ENCODE measurements around the gene EXPH5.
"Not testable (repeated sequence)": the region's sequence is repeated elsewhere in the genome, so short reads cannot be mapped to it uniquely, and the experiment has no call there.

EXPH5 gene

GRCh38 chr11:108609682-108610081 is 16.1 kb upstream of the EXPH5 start:
- Histone ChIP-seq H3K4me3 (ENCODE audit: low read depth, low read length) (no peak overlapping the region), H3K27ac (no peak overlapping the region), H3K36me3 (replicated peaks) (no peaks in the 10 kb centered on the region), H3K27me3 (replicated peaks) (no peaks in the 10 kb centered on the region)
- in situ Hi-C loops (cut with HindIII; ENCODE audit: low pct_ligation_motif_present, low sequenced_read_pairs): no loop called here
- no peak for TF ChIP-seq CTCF (IDR thresholded peaks at IDR 0.05; ENCODE audit: low read depth, low read length, missing control alignments)
- peak; percentile 74 for DNase-seq

- H3K27ac ChIP-seq: no peak overlapping the region
- in situ Hi-C loops (cut with HindIII; ENCODE audit: low pct_ligation_motif_present, low sequenced_read_pairs): no loop called here
- H3K36me3 ChIP-seq (replicated peaks): no peaks in the 10 kb centered on the region
- no peak for TF ChIP-seq CTCF (IDR thresholded peaks at IDR 0.05; ENCODE audit: low read depth, low read length, missing control alignments)
- no peak overlapping the region for H3K4me3 ChIP-seq (ENCODE audit: low read depth, low read length)
- no peak for DNase-seq
- no peaks in the 10 kb centered on the region for H3K27me3 ChIP-seq (replicated peaks)
These were observed 15.0 kb upstream of the EXPH5 start for GRCh38 chr11:108608548-108608947.

GRCh38 chr11:108606495-108607160 is 13.1 kb upstream of the EXPH5 start:
- H3K27ac ChIP-seq: no peak overlapping the region
- no peaks in the 10 kb centered on the region for H3K36me3 ChIP-seq (replicated peaks)
- DNase-seq: no peak
- in situ Hi-C loops (cut with HindIII; ENCODE audit: low pct_ligation_motif_present, low sequenced_read_pairs): no loop called here
- TF ChIP-seq CTCF (IDR thresholded peaks at IDR 0.05; ENCODE audit: low read depth, low read length, missing control alignments): no peak
- no peaks in the 10 kb centered on the region for H3K27me3 ChIP-seq (replicated peaks)
- no peak overlapping the region for H3K4me3 ChIP-seq (ENCODE audit: low read depth, low read length)

GRCh38 chr11:108606070-108606469 is 12.5 kb upstream of the EXPH5 start:
- Histone ChIP-seq H3K27me3 (replicated peaks) (no peaks in the 10 kb centered on the region), H3K4me3 (ENCODE audit: low read depth, low read length) (no peak overlapping the region), H3K27ac (no peak overlapping the region), H3K36me3 (replicated peaks) (no peaks in the 10 kb centered on the region)
- TF ChIP-seq CTCF (IDR thresholded peaks at IDR 0.05; ENCODE audit: low read depth, low read length, missing control alignments): no peak
- in situ Hi-C loops (cut with HindIII; ENCODE audit: low pct_ligation_motif_present, low sequenced_read_pairs): no loop called here
- no peak for DNase-seq

GRCh38 chr11:108602818-108603217 is 9.2 kb upstream of the EXPH5 start:
- DNase-seq: not testable (repeated sequence)

More at GRCh38 chr11:108602818-108603217, 9.2 kb upstream of the EXPH5 start:
- in situ Hi-C loops (cut with HindIII; ENCODE audit: low pct_ligation_motif_present, low sequenced_read_pairs); H3K27ac ChIP-seq; H3K4me3 ChIP-seq (ENCODE audit: low read depth, low read length); H3K36me3 ChIP-seq (replicated peaks); H3K27me3 ChIP-seq (replicated peaks): not testable (repeated sequence)
- TF ChIP-seq CTCF (IDR thresholded peaks at IDR 0.05; ENCODE audit: low read depth, low read length, missing control alignments): peak; percentile 22

Measured in brain microvascular endothelial cell (primary cell).